ENCODE measurements around the gene FOXRED2.
A peak's percentile ranks its signal among the peaks of the same experiment; 100 is the strongest.

Gene FOXRED2

DNA sequence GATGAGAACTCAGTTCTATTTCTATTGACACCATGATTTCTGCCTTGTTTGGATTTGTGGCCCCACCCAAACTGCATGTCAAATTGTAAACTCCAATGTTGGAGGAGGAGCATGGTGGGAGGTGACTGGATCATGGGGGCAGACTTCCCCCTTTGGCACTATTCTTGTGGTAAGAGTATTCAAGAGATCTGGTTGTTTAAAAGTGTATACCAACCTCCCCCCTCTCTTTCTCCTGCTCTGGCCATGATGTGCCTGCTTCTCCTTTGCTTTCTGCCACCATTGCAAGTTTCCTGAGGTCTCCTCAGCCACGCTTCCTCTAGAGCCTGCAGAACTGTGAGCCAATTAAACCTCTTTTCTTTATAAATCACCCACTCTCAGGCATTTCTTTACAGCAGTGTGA, 7.9 kb upstream of the FOXRED2 start:
- TF ChIP-seq CTCF (IDR thresholded peaks at IDR 0.05; ENCODE audit: insufficient read depth, missing control alignments), result no peak
- no peak for FAIRE-seq

GRCh38 chr22:36512991-36513390, 6.2 kb upstream of the FOXRED2 start:
- DNase-seq (ENCODE audit: insufficient read length, low spot score) (no peak), FAIRE-seq (no peak)
- TF ChIP-seq CTCF (IDR thresholded peaks at IDR 0.05; ENCODE audit: insufficient read depth, missing control alignments), result no peak

More for the DNA sequence above, 7.9 kb upstream of the FOXRED2 start:
- DNase-seq (ENCODE audit: insufficient read length, low spot score), result no peak

GRCh38 chr22:36512333-36512732, 5.5 kb upstream of the FOXRED2 start:
- FAIRE-seq (no peak), DNase-seq (ENCODE audit: insufficient read length, low spot score) (no peak)
- TF ChIP-seq CTCF (IDR thresholded peaks at IDR 0.05; ENCODE audit: insufficient read depth, missing control alignments), result no peak

- DNase-seq (ENCODE audit: insufficient read length, low spot score) (no peak), FAIRE-seq (no peak)
- TF ChIP-seq CTCF (IDR thresholded peaks at IDR 0.05; ENCODE audit: insufficient read depth, missing control alignments), result peak; percentile 52
Observed at GRCh38 chr22:36510966-36511881, 4.4 kb upstream of the FOXRED2 start.

DNA sequence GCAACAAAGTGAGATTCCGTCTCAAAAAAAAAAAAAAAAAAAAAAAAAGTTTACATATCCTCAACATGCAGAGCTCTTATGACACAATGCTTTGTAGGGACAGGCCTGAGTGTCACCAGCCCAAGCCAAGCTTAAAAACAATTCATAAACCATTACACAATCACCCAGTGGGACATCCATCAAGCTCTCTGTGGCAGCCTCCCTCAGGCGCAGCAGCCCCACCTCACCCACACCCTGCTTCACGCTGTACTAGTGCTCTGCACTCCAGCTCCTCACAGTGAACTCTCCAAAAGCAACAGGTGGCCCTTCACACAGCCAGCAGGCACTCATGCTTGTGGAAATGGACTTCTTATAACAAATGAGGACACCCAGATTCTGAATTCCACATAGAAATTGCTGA, 3.5 kb upstream of the FOXRED2 start:
- no peak for DNase-seq (ENCODE audit: insufficient read length, low spot score)
- FAIRE-seq, result no peak
- no peak for TF ChIP-seq CTCF (IDR thresholded peaks at IDR 0.05; ENCODE audit: insufficient read depth, missing control alignments)

DNA sequence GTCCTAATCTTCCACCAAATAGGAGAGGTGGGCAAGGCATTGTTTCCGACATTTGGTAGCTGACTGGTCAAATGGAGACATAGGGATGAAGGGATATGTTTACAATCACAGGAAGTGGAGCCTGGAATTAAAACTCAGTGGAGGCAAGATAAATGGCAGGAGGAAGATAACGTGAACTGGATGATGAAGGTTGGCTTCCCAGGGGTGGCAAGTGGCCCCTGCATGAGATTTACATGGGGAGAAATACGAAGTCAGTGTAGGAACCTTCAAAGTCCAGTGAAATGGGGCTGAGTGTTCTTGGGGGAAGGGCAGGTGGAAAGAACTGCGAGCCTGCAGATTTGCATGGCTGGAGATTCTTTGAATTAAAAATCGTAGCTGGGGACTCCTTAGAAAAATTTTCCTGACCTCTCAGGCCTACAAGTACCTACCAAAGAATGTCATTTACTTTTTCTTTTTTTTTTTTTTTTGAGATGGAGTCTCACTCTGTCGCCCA, 724 bp upstream of the FOXRED2 start:
- TF ChIP-seq CTCF (IDR thresholded peaks at IDR 0.05; ENCODE audit: insufficient read depth, missing control alignments), result no peak
- FAIRE-seq (no peak), DNase-seq (ENCODE audit: insufficient read length, low spot score) (no peak)

Data from D721Med (cell line).